ENCODE results near the gene SIVA1.

SIVA1 gene

DNA sequence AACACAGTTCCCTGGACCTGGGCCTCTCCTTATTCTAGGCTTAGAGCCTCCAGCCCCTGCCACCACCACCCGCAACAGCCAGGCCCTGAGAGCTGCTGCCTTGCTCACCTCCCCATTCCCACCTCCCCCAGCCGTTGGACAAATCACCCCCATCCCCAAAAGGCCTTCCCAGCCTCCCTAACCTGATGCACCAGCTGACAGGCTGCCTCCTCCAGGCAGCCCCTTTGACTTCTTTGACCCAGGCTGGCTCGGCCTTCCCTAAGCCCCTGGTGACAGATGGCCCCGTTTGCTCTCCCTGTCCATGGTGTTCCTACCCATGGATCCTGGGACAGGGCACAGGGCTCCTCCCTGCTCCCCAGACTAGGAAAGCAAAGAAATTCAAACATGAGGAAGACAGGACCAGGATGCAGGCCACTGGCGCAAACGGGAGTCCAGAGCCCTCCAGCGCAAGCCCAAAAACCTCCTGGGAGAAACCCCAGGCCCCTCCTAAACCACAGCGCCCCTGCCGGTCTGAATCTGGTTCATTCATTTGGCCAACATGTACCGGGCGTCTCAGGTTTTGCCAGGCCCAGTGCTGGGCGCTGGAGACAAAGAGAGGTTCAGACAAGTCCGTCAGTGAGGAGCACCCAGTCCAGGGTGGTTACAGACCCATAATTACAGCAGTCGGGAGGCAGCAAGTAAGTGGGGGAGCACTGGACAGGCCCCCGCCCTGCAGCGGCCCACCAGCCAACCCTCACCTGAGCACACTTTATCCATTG is 40.2 kb downstream of the SIVA1 start:
- Histone ChIP-seq H3K4me3 (ENCODE audit: severe bottlenecking) (no peak overlapping the region), H3K4me1 (ENCODE audit: insufficient read depth, poor library complexity, severe bottlenecking) (peaks cover 7% of the 10 kb centered on the region), H3K27ac (ENCODE audit: poor library complexity, severe bottlenecking) (peak overlapping the region; percentile 74), H3K27me3 (ENCODE audit: insufficient read depth, poor library complexity, severe bottlenecking) (no peaks in the 10 kb centered on the region), H3K36me3 (ENCODE audit: low read depth) (peaks cover 52% of the 10 kb centered on the region), H3K9me3 (ENCODE audit: severe bottlenecking) (no peaks in the 10 kb centered on the region)
- ATAC-seq (ENCODE audit: low read depth), result no peak
- TF ChIP-seq, protein P1, sequence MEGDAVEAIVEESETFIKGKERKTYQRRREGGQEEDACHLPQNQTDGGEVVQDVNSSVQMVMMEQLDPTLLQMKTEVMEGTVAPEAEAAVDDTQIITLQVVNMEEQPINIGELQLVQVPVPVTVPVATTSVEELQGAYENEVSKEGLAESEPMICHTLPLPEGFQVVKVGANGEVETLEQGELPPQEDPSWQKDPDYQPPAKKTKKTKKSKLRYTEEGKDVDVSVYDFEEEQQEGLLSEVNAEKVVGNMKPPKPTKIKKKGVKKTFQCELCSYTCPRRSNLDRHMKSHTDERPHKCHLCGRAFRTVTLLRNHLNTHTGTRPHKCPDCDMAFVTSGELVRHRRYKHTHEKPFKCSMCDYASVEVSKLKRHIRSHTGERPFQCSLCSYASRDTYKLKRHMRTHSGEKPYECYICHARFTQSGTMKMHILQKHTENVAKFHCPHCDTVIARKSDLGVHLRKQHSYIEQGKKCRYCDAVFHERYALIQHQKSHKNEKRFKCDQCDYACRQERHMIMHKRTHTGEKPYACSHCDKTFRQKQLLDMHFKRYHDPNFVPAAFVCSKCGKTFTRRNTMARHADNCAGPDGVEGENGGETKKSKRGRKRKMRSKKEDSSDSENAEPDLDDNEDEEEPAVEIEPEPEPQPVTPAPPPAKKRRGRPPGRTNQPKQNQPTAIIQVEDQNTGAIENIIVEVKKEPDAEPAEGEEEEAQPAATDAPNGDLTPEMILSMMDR (IDR thresholded peaks at IDR 0.05; ENCODE audit: poor library complexity, severe bottlenecking), result no peak
- DNase-seq (ENCODE audit: low spot score), result no peak

DNA sequence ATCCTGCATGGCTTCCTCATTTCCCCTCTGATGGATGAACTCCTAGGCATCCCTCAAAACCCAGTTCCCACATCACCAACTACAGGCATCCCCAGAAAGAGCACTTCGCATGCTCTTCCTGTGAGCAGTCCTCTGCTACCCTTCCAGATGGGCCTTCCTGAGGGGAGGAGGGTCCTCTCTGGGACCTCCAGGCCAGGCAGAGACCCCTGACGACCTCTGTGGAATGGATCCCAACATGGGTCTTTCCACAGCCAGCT is 40.7 kb downstream of the SIVA1 start:
- DNase-seq (ENCODE audit: low spot score), result no peak
- ATAC-seq (ENCODE audit: low read depth), result no peak
- peaks cover 7% of the 10 kb centered on the region for H3K4me1 ChIP-seq (ENCODE audit: insufficient read depth, poor library complexity, severe bottlenecking)
- H3K4me3 ChIP-seq (ENCODE audit: severe bottlenecking), result peak overlapping the region; percentile 88
- H3K36me3 ChIP-seq (ENCODE audit: low read depth), result peaks cover 47% of the 10 kb centered on the region
- TF ChIP-seq, protein P1 (IDR thresholded peaks at IDR 0.05; ENCODE audit: poor library complexity, severe bottlenecking), result no peak
- H3K9me3 ChIP-seq (ENCODE audit: severe bottlenecking), result no peaks in the 10 kb centered on the region
- H3K27me3 ChIP-seq (ENCODE audit: insufficient read depth, poor library complexity, severe bottlenecking), result no peaks in the 10 kb centered on the region
- H3K27ac ChIP-seq (ENCODE audit: poor library complexity, severe bottlenecking), result peak overlapping the region; percentile 74

- no peak for DNase-seq (ENCODE audit: low spot score)
- Histone ChIP-seq H3K27me3 (ENCODE audit: insufficient read depth, poor library complexity, severe bottlenecking) (no peaks in the 10 kb centered on the region), H3K9me3 (ENCODE audit: severe bottlenecking) (no peaks in the 10 kb centered on the region), H3K4me1 (ENCODE audit: insufficient read depth, poor library complexity, severe bottlenecking) (peaks cover 7% of the 10 kb centered on the region), H3K36me3 (ENCODE audit: low read depth) (peaks cover 43% of the 10 kb centered on the region), H3K4me3 (ENCODE audit: severe bottlenecking) (peak overlapping the region; percentile 88), H3K27ac (ENCODE audit: poor library complexity, severe bottlenecking) (peak overlapping the region; percentile 74)
- peak; percentile 62 for ATAC-seq (ENCODE audit: low read depth)
- TF ChIP-seq, protein P1 (IDR thresholded peaks at IDR 0.05; ENCODE audit: poor library complexity, severe bottlenecking), result no peak
These were observed 41.2 kb downstream of the SIVA1 start for GRCh38 chr14:104794099-104794498.

GRCh38 chr14:104794631-104794992 is 41.7 kb downstream of the SIVA1 start:
- H3K4me1 ChIP-seq (ENCODE audit: insufficient read depth, poor library complexity, severe bottlenecking), result peaks cover 7% of the 10 kb centered on the region
- TF ChIP-seq, protein P1 (IDR thresholded peaks at IDR 0.05; ENCODE audit: poor library complexity, severe bottlenecking), result no peak
- no peaks in the 10 kb centered on the region for H3K27me3 ChIP-seq (ENCODE audit: insufficient read depth, poor library complexity, severe bottlenecking)
- no peaks in the 10 kb centered on the region for H3K9me3 ChIP-seq (ENCODE audit: severe bottlenecking)
- H3K36me3 ChIP-seq (ENCODE audit: low read depth), result peaks cover 37% of the 10 kb centered on the region
- H3K27ac ChIP-seq (ENCODE audit: poor library complexity, severe bottlenecking), result peak overlapping the region; percentile 74
- peak overlapping the region; percentile 88 for H3K4me3 ChIP-seq (ENCODE audit: severe bottlenecking)
- DNase-seq (ENCODE audit: low spot score) (no peak), ATAC-seq (ENCODE audit: low read depth) (peak; percentile 33)

GRCh38 chr14:104794993-104795780 is 42.2 kb downstream of the SIVA1 start, which contains the start of gene AKT1:
Gene AKT1 (minus strand): TSS chr14:104795748. CDS start chr14:104792643, 3,105 bp downstream.
- Histone ChIP-seq H3K9me3 (ENCODE audit: severe bottlenecking) (no peaks in the 10 kb centered on the region), H3K27me3 (ENCODE audit: insufficient read depth, poor library complexity, severe bottlenecking) (no peaks in the 10 kb centered on the region), H3K4me3 (ENCODE audit: severe bottlenecking) (peak within 1 kb of the TSS; percentile 88), H3K36me3 (ENCODE audit: low read depth) (peaks cover 33% of the 10 kb centered on the region), H3K27ac (ENCODE audit: poor library complexity, severe bottlenecking) (peak within 1 kb of the TSS; percentile 74), H3K4me1 (ENCODE audit: insufficient read depth, poor library complexity, severe bottlenecking) (peaks cover 7% of the 10 kb centered on the region)
- TF ChIP-seq, protein P1 (IDR thresholded peaks at IDR 0.05; ENCODE audit: poor library complexity, severe bottlenecking), result no peak
- DNase-seq (ENCODE audit: low spot score) (no peak), ATAC-seq (ENCODE audit: low read depth) (no peak; the same call in 2 of the 3 replicates)
